ENCODE results near the gene SYNE2. TPM values are rescaled to one million over a fixed set of nuclear protein-coding genes. Genes with fewer than 3 reads are reported as not detected.

SYNE2 gene
- total RNA-seq, 4 donors from 2014 or later, result 212 to 378 (median 285) TPM

DNA sequence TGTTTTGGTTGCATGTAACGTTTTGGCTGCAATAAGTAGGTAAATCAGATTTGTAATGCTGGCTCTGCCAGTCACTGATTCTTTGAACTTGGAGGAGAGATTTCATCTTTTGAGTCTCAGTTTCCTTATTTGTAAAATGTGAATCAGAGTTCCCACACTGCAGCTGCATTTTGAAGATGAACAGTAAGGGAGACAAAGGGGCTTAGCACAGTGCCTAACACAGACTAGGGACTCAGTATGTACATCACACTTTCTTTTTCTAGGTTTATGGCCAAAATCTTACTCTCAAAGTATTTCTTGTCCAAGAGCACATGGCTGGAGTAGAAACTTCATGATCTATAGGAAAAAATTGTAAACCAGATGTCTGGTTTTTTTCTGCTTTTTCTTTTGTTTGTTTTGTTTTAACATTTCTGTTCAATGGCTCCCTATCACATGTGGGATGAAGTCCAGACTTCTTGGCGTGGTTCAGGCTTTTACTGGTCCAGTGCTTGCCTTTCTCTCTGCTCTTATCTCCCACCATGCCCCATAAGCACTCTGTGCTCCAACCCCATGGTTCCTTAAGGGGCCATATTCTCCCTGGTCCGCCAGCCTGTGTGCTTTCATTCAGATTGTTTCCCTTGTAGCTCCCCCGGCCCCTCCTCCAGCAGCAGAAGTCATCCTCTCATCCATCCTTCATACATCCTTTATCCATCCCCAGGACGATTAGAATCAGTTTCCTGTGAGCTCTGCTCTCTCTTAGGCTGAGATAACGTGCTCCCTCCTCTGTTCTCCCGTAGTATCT, 58.0 kb downstream of the SYNE2 start:
- Histone ChIP-seq H3K36me3 (no peaks in the 10 kb centered on the region), H3K4me3 (no peak overlapping the region), H3K4me1 (peaks cover 0 to 44% (median 15%) of the 10 kb centered on the region in 4 donors), H3K27me3 (no peaks in the 10 kb centered on the region), H3K9me3 (peaks cover 0 to 3% (median 0%) of the 10 kb centered on the region in 4 donors), H3K27ac (peak overlapping the region in 1 of 4 donors; percentile 48)
- DNase-seq (ENCODE audit: low spot score in 2 of 2), result no peak
- TF ChIP-seq EP300 (IDR thresholded peaks at IDR 0.05) (no peak), POLR2A (IDR thresholded peaks at IDR 0.05) (no peak), CTCF (IDR thresholded peaks at IDR 0.05) (no peak)
- 50 to 53% methylated on average over 7 of the region's 7 CpGs for WGBS, 2 donors

GRCh38 chr14:63911404-63911803, 58.6 kb downstream of the SYNE2 start:
- Histone ChIP-seq H3K4me1 (peaks cover 0 to 44% (median 15%) of the 10 kb centered on the region in 4 donors), H3K4me3 (no peak overlapping the region), H3K9me3 (no peaks in the 10 kb centered on the region), H3K27me3 (no peaks in the 10 kb centered on the region), H3K27ac (no peak overlapping the region), H3K36me3 (no peaks in the 10 kb centered on the region)
- WGBS, 2 donors, result 31 to 56% methylated on average over 1 of the region's 1 CpG
- DNase-seq (ENCODE audit: low spot score in 2 of 2), result no peak
- TF ChIP-seq CTCF (IDR thresholded peaks at IDR 0.05) (no peak), POLR2A (IDR thresholded peaks at IDR 0.05) (no peak), EP300 (IDR thresholded peaks at IDR 0.05) (no peak)

GRCh38 chr14:63912286-63912685, 59.5 kb downstream of the SYNE2 start:
- no peaks in the 10 kb centered on the region for H3K9me3 ChIP-seq
- no peak for DNase-seq (ENCODE audit: low spot score in 2 of 2)
- no peak for TF ChIP-seq CTCF (IDR thresholded peaks at IDR 0.05)
- TF ChIP-seq EP300 (IDR thresholded peaks at IDR 0.05), result no peak
- no peak for TF ChIP-seq POLR2A (IDR thresholded peaks at IDR 0.05)
- peaks cover 0 to 44% (median 15%) of the 10 kb centered on the region in 4 donors for H3K4me1 ChIP-seq
- H3K4me3 ChIP-seq, result no peak overlapping the region
- H3K27me3 ChIP-seq, result no peaks in the 10 kb centered on the region
- 66 to 71% methylated on average over 1 of the region's 1 CpG for WGBS, 2 donors
- H3K27ac ChIP-seq, result no peak overlapping the region
- H3K36me3 ChIP-seq, result no peaks in the 10 kb centered on the region

DNA sequence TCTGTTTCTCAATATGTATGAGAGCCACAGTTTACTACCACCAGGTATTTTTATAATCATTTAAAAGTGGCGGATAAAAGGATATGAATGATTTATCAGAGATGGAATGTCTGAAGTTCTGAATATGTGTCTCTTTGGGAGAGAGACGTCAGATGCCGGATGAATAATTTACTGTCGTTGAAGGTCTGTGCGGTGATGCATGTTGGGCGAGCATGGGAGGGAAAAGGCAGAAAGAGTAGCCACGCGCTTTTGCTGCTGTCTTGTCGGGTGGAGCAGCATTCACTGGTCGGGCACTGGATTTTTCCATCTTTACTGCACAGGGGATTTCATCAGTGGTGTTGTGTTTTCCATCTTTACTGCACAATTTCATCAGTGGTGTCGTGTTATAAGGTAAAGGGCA, 65.6 kb downstream of the SYNE2 start:
- WGBS, 2 donors, result 82 to 85% methylated on average over 11 of the region's 11 CpGs
- no peaks in the 10 kb centered on the region for H3K27me3 ChIP-seq
- H3K27ac ChIP-seq, result no peak overlapping the region
- peaks cover 0 to 6% (median 0%) of the 10 kb centered on the region in 4 donors for H3K4me1 ChIP-seq
- no peak for TF ChIP-seq CTCF (IDR thresholded peaks at IDR 0.05)
- no peak for TF ChIP-seq EP300 (IDR thresholded peaks at IDR 0.05)
- TF ChIP-seq POLR2A (IDR thresholded peaks at IDR 0.05), result no peak
- H3K4me3 ChIP-seq, result no peak overlapping the region
- no peak for DNase-seq (ENCODE audit: low spot score in 2 of 2)
- peaks cover 0 to 3% (median 0%) of the 10 kb centered on the region in 3 donors for H3K36me3 ChIP-seq
- H3K9me3 ChIP-seq, result no peaks in the 10 kb centered on the region

- H3K27ac ChIP-seq, result peak overlapping the region in 2 of 4 donors; percentile 75 to 81
- peaks cover 0 to 6% (median 0%) of the 10 kb centered on the region in 4 donors for H3K9me3 ChIP-seq
- no peak overlapping the region for H3K4me3 ChIP-seq
- H3K4me1 ChIP-seq, result peaks cover 0 to under 1% (median 0%) of the 10 kb centered on the region in 4 donors
- H3K36me3 ChIP-seq, result peaks cover 0 to 9% (median 0%) of the 10 kb centered on the region in 3 donors
- 56 to 59% methylated on average over 5 of the region's 5 CpGs for WGBS, 2 donors
- no peak for DNase-seq (ENCODE audit: low spot score in 2 of 2)
- H3K27me3 ChIP-seq, result no peaks in the 10 kb centered on the region
- peak; percentile 60 to 62 for TF ChIP-seq EP300 (IDR thresholded peaks at IDR 0.05)
- no peak for TF ChIP-seq POLR2A (IDR thresholded peaks at IDR 0.05)
These were observed 70.1 kb downstream of the SYNE2 start for GRCh38 chr14:63922696-63923421.
